ENCODE data around the gene COX11.

The COX11 gene

GRCh38 chr17:54968262-54968987, at the start of gene COX11, which contains the start of gene STXBP4:
Gene COX11 (minus strand): TSS chr17:54968654. CDS start chr17:54968646, 8 bp downstream.
Gene STXBP4 (plus strand): TSS chr17:54968765. CDS start chr17:54986220, 17,455 bp downstream.
- DNase-seq, result peak; percentile 92 to 96

GRCh38 chr17:55005520-55005919, 37.1 kb upstream of the COX11 start:
- no peak for DNase-seq

GRCh38 chr17:55004484-55004883, 36.0 kb upstream of the COX11 start:
- no peak for DNase-seq

- DNase-seq, result no peak
Observed at GRCh38 chr17:55002458-55002857, 34.0 kb upstream of the COX11 start.

GRCh38 chr17:54996441-54996840, 28.0 kb upstream of the COX11 start:
- no peak for DNase-seq

GRCh38 chr17:54992797-54993639, 24.6 kb upstream of the COX11 start:
- peak in 1 of 2 experiments; percentile 8 for DNase-seq

- no peak for DNase-seq
Observed at GRCh38 chr17:54991567-54991966, 23.1 kb upstream of the COX11 start.

GRCh38 chr17:54990118-54990517, 21.7 kb upstream of the COX11 start:
- DNase-seq, result no peak

GRCh38 chr17:54985476-54985875, 17.0 kb upstream of the COX11 start:
- no peak for DNase-seq

- DNase-seq, result no peak
Observed at GRCh38 chr17:54983260-54983659, 14.8 kb upstream of the COX11 start.

GRCh38 chr17:54982399-54982798, 13.9 kb upstream of the COX11 start:
- DNase-seq, result no peak

- no peak for DNase-seq
Observed at GRCh38 chr17:54980375-54980774, 11.9 kb upstream of the COX11 start.

GRCh38 chr17:54979657-54980056, 11.2 kb upstream of the COX11 start:
- no peak for DNase-seq

GRCh38 chr17:54977744-54978143, 9.3 kb upstream of the COX11 start:
- DNase-seq, result no peak

- no peak for DNase-seq
Observed at GRCh38 chr17:54976316-54976715, 7.9 kb upstream of the COX11 start.

- no peak for DNase-seq
Observed at GRCh38 chr17:54974759-54975158, 6.3 kb upstream of the COX11 start.

GRCh38 chr17:54972406-54973138, 4.1 kb upstream of the COX11 start:
- no peak for DNase-seq

- DNase-seq, result no peak
Observed at GRCh38 chr17:54971901-54972300, 3.4 kb upstream of the COX11 start.

- DNase-seq, result no peak
Observed at GRCh38 chr17:54971147-54971546, 2.7 kb upstream of the COX11 start.

GRCh38 chr17:54969658-54970572, 1.5 kb upstream of the COX11 start:
- DNase-seq, result no peak

- peak in 1 of 2 experiments; percentile 76 for DNase-seq
Observed at GRCh38 chr17:54968988-54969332, 506 bp upstream of the COX11 start.

GRCh38 chr17:54967621-54968261, 713 bp downstream of the COX11 start:
- DNase-seq, result no peak
